NCI-H748 (cell line): ENCODE results near the gene GLUD1.
A peak's percentile ranks its signal among the peaks of the same experiment; 100 is the strongest.
"Not testable (repeated sequence)": the region's sequence is repeated elsewhere in the genome, so short reads cannot be mapped to it uniquely, and the experiment has no call there.

Experiments
- DNase-seq: peaks from one replicate; lab custom pipeline; 2025; ENCODE audit not compliant: unreplicated experiment; lab: John Stamatoyannopoulos, UW

The GLUD1 gene

GRCh38 chr10:87092376-87092860, 2.2 kb downstream of the GLUD1 start:
- peak; percentile 19 for DNase-seq

GRCh38 chr10:87090779-87091178, 3.9 kb downstream of the GLUD1 start:
- DNase-seq = no peak

GRCh38 chr10:87089746-87090145, 4.9 kb downstream of the GLUD1 start:
- no peak for DNase-seq

- DNase-seq = no peak
Measured at GRCh38 chr10:87085537-87085936, 9.1 kb downstream of the GLUD1 start.

GRCh38 chr10:87084291-87084782, 10.3 kb downstream of the GLUD1 start:
- DNase-seq = not testable (repeated sequence)

- not testable (repeated sequence) for DNase-seq
Measured at GRCh38 chr10:87083576-87084290, 10.9 kb downstream of the GLUD1 start.

GRCh38 chr10:87082219-87082618, 12.4 kb downstream of the GLUD1 start:
- not testable (repeated sequence) for DNase-seq

GRCh38 chr10:87081574-87081973, 13.1 kb downstream of the GLUD1 start:
- DNase-seq = not testable (repeated sequence)

- not testable (repeated sequence) for DNase-seq
Measured at GRCh38 chr10:87080621-87081020, 14.0 kb downstream of the GLUD1 start.

GRCh38 chr10:87079106-87079836, 15.4 kb downstream of the GLUD1 start:
- DNase-seq = no peak

- not testable (repeated sequence) for DNase-seq
Measured at GRCh38 chr10:87076421-87076820, 18.2 kb downstream of the GLUD1 start.

- DNase-seq = no peak
Measured at GRCh38 chr10:87072449-87072848, 22.2 kb downstream of the GLUD1 start.

GRCh38 chr10:87068281-87068680, 26.4 kb downstream of the GLUD1 start:
- no peak for DNase-seq

- DNase-seq = no peak
Measured at GRCh38 chr10:87066865-87067264, 27.8 kb downstream of the GLUD1 start.

GRCh38 chr10:87066178-87066577, 28.5 kb downstream of the GLUD1 start:
- DNase-seq = no peak

- DNase-seq = no peak
Measured at GRCh38 chr10:87064651-87065050, 30.0 kb downstream of the GLUD1 start.

GRCh38 chr10:87060280-87060928, 34.2 kb downstream of the GLUD1 start:
- no peak for DNase-seq

- no peak for DNase-seq
Measured at GRCh38 chr10:87059401-87059800, 35.2 kb downstream of the GLUD1 start.

- DNase-seq = no peak
Measured at GRCh38 chr10:87058171-87058570, 36.5 kb downstream of the GLUD1 start.

- no peak for DNase-seq
Measured at GRCh38 chr10:87054373-87055295, 40.0 kb downstream of the GLUD1 start.
